Psoas muscle (tissue), 8 donors: ENCODE results near the gene C2. TPM values are rescaled to one million over a fixed set of nuclear protein-coding genes. Genes with fewer than 3 reads are reported as not detected.

Experiments used
- ATAC-seq, 4 donors: fragments of 200-7000 bp; cut with Tn5 transposase; one replicate each; pipeline ENCODE4 v1.9.1; 2020; ENCODE audit warnings: moderate library complexity in 3 of 4, mild to moderate bottlenecking in 2 of 4
- DNase-seq, 2 donors: peaks; one replicate each; pipeline ENCODE4 v3.0.0-alpha.2; 2020
- H3K27ac ChIP-seq: fragments of 200-600 bp; one replicate; pipeline ENCODE4 v1.8.0; 2022
- H3K27me3 ChIP-seq, 3 donors: fragments of 200-600 bp in 1 of 3; one replicate each; pipeline versions ENCODE4 v1.6.1 to v1.8.0; 2013 to 2022; ENCODE audit warnings: low read length in 2 of 3, mild to moderate bottlenecking in 2 of 3, moderate library complexity in 1 of 3; ENCODE audit not compliant: insufficient read depth in 3 of 3
- H3K36me3 ChIP-seq, 2 donors: fragments of 200-600 bp in 1 of 2; one replicate each; pipeline versions ENCODE4 v1.6.1 to v1.8.0; 2013 to 2022; ENCODE audit warnings: low read depth in 1 of 2, mild to moderate bottlenecking in 1 of 2, moderate library complexity in 1 of 2; ENCODE audit not compliant: insufficient read depth in 1 of 2
- H3K4me1 ChIP-seq: fragments of 200-600 bp; one replicate; pipeline ENCODE4 v1.8.0; 2022
- H3K4me3 ChIP-seq: fragments of 200-600 bp; one replicate; pipeline ENCODE4 v1.8.0; 2022; ENCODE audit warnings: mild to moderate bottlenecking
- H3K9me3 ChIP-seq: fragments of 200-600 bp; one replicate; pipeline ENCODE4 v1.8.0; 2022
- CTCF ChIP-seq: fragments of 200-600 bp; IDR thresholded peaks from one replicate; pipeline ENCODE4 v1.8.0; 2022; ENCODE audit warnings: antibody characterized with exemption
- WGBS, 3 donors: extraction: QIAGEN DNeasy Blood & Tissue Kit; methylation state at CpG; one replicate each; pipeline versions ENCODE4 v1.1.6 to v1.1.7; 2013; 5-methylcytosine and 5-hydroxymethylcytosine counted together
- intact Hi-C, 2 donors: fragments of 100-400 bp; cut with DNase I; formaldehyde crosslinking; loops; one replicate each; pipeline versions ENCODE4 v1.11.0 to v1.14.2; 2022
- polyA plus RNA-seq, 3 donors: library from polyadenylated mRNA; stranded (reverse); fragments of 200-250 nt; gene quantifications; one replicate each; pipeline ENCODE4 v1.2.3, GENCODE V29; 2013
- total RNA-seq, 4 donors: library from RNA; stranded (reverse); fragmentation: NEBNext Ultra II Directional in 2 of 4; extraction: Animal tissue kit (Norgen Biotek cat#: 25700) in 2 of 4; gene quantifications; one replicate each; pipeline versions ENCODE4 v1.2.1 to v1.2.4, GENCODE V29; 2021 to 2023
- donor health status: healthy with polysubstance abuse.
- donor health status: DM: no; HTN: no; CAD: no; lungs with moderate emphysema.
- donor health status: Bipolar disorder and iron deficiency.
- donor health status: healthy.
- donor health status: DM: yes; HTN: yes; CAD: no.
- donor health status: DM: no; HTN: no; CAD: no.
- donor health status: DM: no; HTN: no; CAD: no.
- donor health status: DM: yes; HTN: yes; CAD: no.

Gene C2
- total and polyA plus RNA-seq, 7 donors, result 0.77 to 5.5 (median 1.5) TPM

- ATAC-seq (no peak), DNase-seq (no peak)
- peaks cover 10 to 89% of the 10 kb centered on the region in 2 donors for H3K36me3 ChIP-seq
- no peak overlapping the region for H3K27ac ChIP-seq
- no peak overlapping the region for H3K4me3 ChIP-seq
- intact Hi-C loops, result loop anchor here in 1 of 2 donors (10.0 kb wide), 1 partner anchor 422 kb away; the partner anchor contains the start of genes ATP6V1G2, DDX39B and NFKBIL1
- WGBS, 3 donors, result 85 to 90% (median 86%) methylated on average over 7 of the region's 7 CpGs
- no peaks in the 10 kb centered on the region for H3K27me3 ChIP-seq
- no peak for TF ChIP-seq CTCF
- H3K9me3 ChIP-seq, result no peaks in the 10 kb centered on the region
- peaks cover 9% of the 10 kb centered on the region for H3K4me1 ChIP-seq
Measured at GRCh38 chr6:31966506-31966905, 39.0 kb downstream of the C2 start.

GRCh38 chr6:31966997-31967925 lies 39.7 kb downstream of the C2 start:
- intact Hi-C loops, result loop anchor here in 1 of 2 donors (10.0 kb wide), 1 partner anchor 422 kb away; the partner anchor contains the start of genes ATP6V1G2, DDX39B and NFKBIL1
- no peak for TF ChIP-seq CTCF
- H3K9me3 ChIP-seq, result no peaks in the 10 kb centered on the region

GRCh38 chr6:31967926-31968320 lies 40.4 kb downstream of the C2 start:
- TF ChIP-seq CTCF, result no peak
- Histone ChIP-seq H3K4me1 (peaks cover 12% of the 10 kb centered on the region), H3K36me3 (peaks cover 8 to 75% of the 10 kb centered on the region in 2 donors), H3K27ac (no peak overlapping the region), H3K4me3 (no peak overlapping the region), H3K27me3 (no peaks in the 10 kb centered on the region), H3K9me3 (no peaks in the 10 kb centered on the region)
- intact Hi-C loops, result loop anchor here in 1 of 2 donors (10.0 kb wide), 1 partner anchor 423 kb away; the partner anchor contains the start of genes ATP6V1G2, DDX39B and NFKBIL1
- ATAC-seq (no peak), DNase-seq (no peak)
- WGBS, 3 donors, result 77 to 81% (median 80%) methylated on average over 3 of the region's 3 CpGs

More at GRCh38 chr6:31966997-31967925, 39.7 kb downstream of the C2 start:
- 80 to 90% (median 81%) methylated on average over 10 of the region's 10 CpGs for WGBS, 3 donors
- Histone ChIP-seq H3K27ac (no peak overlapping the region), H3K36me3 (peaks cover 10 to 81% of the 10 kb centered on the region in 2 donors), H3K4me1 (peaks cover 9% of the 10 kb centered on the region), H3K27me3 (no peaks in the 10 kb centered on the region), H3K4me3 (no peak overlapping the region)
- ATAC-seq, result no peak
- no peak for DNase-seq

- H3K27me3 ChIP-seq, result no peaks in the 10 kb centered on the region
- peaks cover 7 to 71% of the 10 kb centered on the region in 2 donors for H3K36me3 ChIP-seq
- no peak for TF ChIP-seq CTCF
- ATAC-seq (no peak), DNase-seq (no peak)
- WGBS, 3 donors, result 79 to 89% (median 81%) methylated on average over 11 of the region's 11 CpGs
- no peak overlapping the region for H3K4me3 ChIP-seq
- intact Hi-C loops, result loop anchor here in 1 of 2 donors (10.0 kb wide), 1 partner anchor 424 kb away; the partner anchor contains the start of genes ATP6V1G2, DDX39B and NFKBIL1
- H3K4me1 ChIP-seq, result peaks cover 16% of the 10 kb centered on the region
- H3K27ac ChIP-seq, result no peak overlapping the region
- no peaks in the 10 kb centered on the region for H3K9me3 ChIP-seq
Measured at GRCh38 chr6:31968326-31968725, 40.8 kb downstream of the C2 start.
